ENCODE results near the gene CLIC4. TPM values are rescaled to one million over a fixed set of nuclear protein-coding genes. Genes with fewer than 3 reads are reported as not detected.
"Not testable (repeated sequence)": the region's sequence is repeated elsewhere in the genome, so short reads cannot be mapped to it uniquely, and the experiment has no call there.

CLIC4 gene
- polyA plus RNA-seq, 4 donors: 168 to 230 (median 203) TPM

GRCh38 chr1:24769656-24770651, 24.7 kb downstream of the CLIC4 start:
- no peak for DNase-seq (ENCODE audit: low read depth in 4 of 4, low spot score in 3 of 4)

- DNase-seq (ENCODE audit: low read depth in 4 of 4, low spot score in 3 of 4): no peak
Measured at GRCh38 chr1:24770881-24771280, 25.6 kb downstream of the CLIC4 start.

- no peak for DNase-seq (ENCODE audit: low read depth in 4 of 4, low spot score in 3 of 4)
Measured at GRCh38 chr1:24771574-24771973, 26.3 kb downstream of the CLIC4 start.

- DNase-seq (ENCODE audit: low read depth in 4 of 4, low spot score in 3 of 4): no peak
Measured at GRCh38 chr1:24773618-24774017, 28.4 kb downstream of the CLIC4 start.

- no peak for DNase-seq (ENCODE audit: low read depth in 4 of 4, low spot score in 3 of 4)
Measured at GRCh38 chr1:24775348-24775747, 30.1 kb downstream of the CLIC4 start.

- DNase-seq (ENCODE audit: low read depth in 4 of 4, low spot score in 3 of 4): no peak
Measured at GRCh38 chr1:24775916-24776315, 30.7 kb downstream of the CLIC4 start.

GRCh38 chr1:24776821-24777220, 31.6 kb downstream of the CLIC4 start:
- no peak for DNase-seq (ENCODE audit: low read depth in 4 of 4, low spot score in 3 of 4)

- DNase-seq (ENCODE audit: low read depth in 4 of 4, low spot score in 3 of 4): no peak
Measured at GRCh38 chr1:24778141-24778540, 32.9 kb downstream of the CLIC4 start.

- not testable (repeated sequence) for DNase-seq (ENCODE audit: low read depth in 4 of 4, low spot score in 3 of 4)
Measured at GRCh38 chr1:24779199-24779598, 34.0 kb downstream of the CLIC4 start.

- no peak for DNase-seq (ENCODE audit: low read depth in 4 of 4, low spot score in 3 of 4)
Measured at GRCh38 chr1:24779689-24780464, 34.6 kb downstream of the CLIC4 start.

- not testable (repeated sequence) for DNase-seq (ENCODE audit: low read depth in 4 of 4, low spot score in 3 of 4)
Measured at GRCh38 chr1:24780626-24781025, 35.4 kb downstream of the CLIC4 start.

- no peak for DNase-seq (ENCODE audit: low read depth in 4 of 4, low spot score in 3 of 4)
Measured at GRCh38 chr1:24782689-24783088, 37.4 kb downstream of the CLIC4 start.

GRCh38 chr1:24783713-24784112, 38.5 kb downstream of the CLIC4 start:
- no peak for DNase-seq (ENCODE audit: low read depth in 4 of 4, low spot score in 3 of 4)

- DNase-seq (ENCODE audit: low read depth in 4 of 4, low spot score in 3 of 4): no peak
Measured at GRCh38 chr1:24786191-24786590, 40.9 kb downstream of the CLIC4 start.

- DNase-seq (ENCODE audit: low read depth in 4 of 4, low spot score in 3 of 4): no peak
Measured at GRCh38 chr1:24790490-24790889, 45.2 kb downstream of the CLIC4 start.

- no peak for DNase-seq (ENCODE audit: low read depth in 4 of 4, low spot score in 3 of 4)
Measured at GRCh38 chr1:24793447-24794129, 48.3 kb downstream of the CLIC4 start.

- not testable (repeated sequence) for DNase-seq (ENCODE audit: low read depth in 4 of 4, low spot score in 3 of 4)
Measured at GRCh38 chr1:24794130-24794502, 48.9 kb downstream of the CLIC4 start.

GRCh38 chr1:24795236-24795635, 50.0 kb downstream of the CLIC4 start:
- no peak for DNase-seq (ENCODE audit: low read depth in 4 of 4, low spot score in 3 of 4)

GRCh38 chr1:24796524-24796923, 51.3 kb downstream of the CLIC4 start:
- DNase-seq (ENCODE audit: low read depth in 4 of 4, low spot score in 3 of 4): no peak

GRCh38 chr1:24799242-24799641, 54.0 kb downstream of the CLIC4 start:
- not testable (repeated sequence) for DNase-seq (ENCODE audit: low read depth in 4 of 4, low spot score in 3 of 4)

- no peak for DNase-seq (ENCODE audit: low read depth in 4 of 4, low spot score in 3 of 4)
Measured at GRCh38 chr1:24801176-24801575, 55.9 kb downstream of the CLIC4 start.

Data from left renal pelvis (tissue), 4 donors.